SK-N-SH (cell line): ENCODE results near the gene PPP1R13L. TPM values are rescaled to one million over a fixed set of nuclear protein-coding genes. Genes with fewer than 3 reads are reported as not detected.

Experiments used
- CTCF ChIA-PET: fragments of 300-600, 350-600 bp; formaldehyde crosslinking; extraction: SDS; loops from one replicate; lab custom pipeline; 2021; lab: Yijun Ruan, JAX
- POLR2A ChIA-PET: fragments of 350-600 bp; sonication (Branson Sonifier 250); formaldehyde crosslinking; extraction: SDS; loops from one replicate; lab custom pipeline; 2020; ENCODE audit warnings: antibody characterized with exemption, inconsistent platforms; lab: Yijun Ruan, JAX
- DNase-seq: peaks from one replicate; pipeline ENCODE4 v3.0.0; 2012
- H2AFZ ChIP-seq: fragments of 200-600 bp; sonication (generic); 2 replicates; pipeline ENCODE4 v1.8.1; 2016; ENCODE audit warnings: antibody characterized with exemption, mild to moderate bottlenecking, low read depth
- H3F3A ChIP-seq: fragments of 200-600 bp; sonication (generic); replicated peaks from 2 replicates; pipeline ENCODE3; 2016; ENCODE audit warnings: antibody characterized with exemption, mild to moderate bottlenecking; ENCODE audit not compliant: insufficient read depth
- H3K27ac ChIP-seq, 2 experiments: fragments of 200-500 bp in 1 of 2; fragments of 200-600 bp in 1 of 2; sonication (Bioruptor generic) in 1 of 2; sonication (generic), shearing (Covaris generic) in 1 of 2; 2 replicates each; pipeline versions ENCODE4 v1.5.1 to v1.6.1; 2014 to 2016; ENCODE audit warnings: low read depth in 2 of 2, inconsistent platforms in 1 of 2, low read length in 1 of 2, mild to moderate bottlenecking in 1 of 2, mixed read lengths in 1 of 2
- H3K27me3 ChIP-seq: fragments of 200-600 bp; sonication (generic), shearing (Covaris generic); 2 replicates; pipeline ENCODE4 v1.6.1; 2016; ENCODE audit warnings: mixed run types; ENCODE audit not compliant: insufficient read depth
- H3K36me3 ChIP-seq, 2 experiments: fragments of 200-500 bp in 1 of 2; fragments of 200-600 bp in 1 of 2; sonication (Bioruptor generic) in 1 of 2; sonication (generic) in 1 of 2; replicated peaks in 1 of 2; 2 replicates each; pipeline versions ENCODE3 to v1.5.1; 2014 to 2016; ENCODE audit warnings: low read length in 1 of 2, mild to moderate bottlenecking in 1 of 2; ENCODE audit not compliant: insufficient read depth in 2 of 2, control insufficient read depth in 1 of 2
- H3K4me1 ChIP-seq, 2 experiments: fragments of 200-500 bp in 1 of 2; fragments of 200-600 bp in 1 of 2; sonication (Bioruptor generic) in 1 of 2; sonication (generic), shearing (Covaris generic) in 1 of 2; 2 replicates each; pipeline versions ENCODE4 v1.5.1 to v1.6.1; 2014 to 2016; ENCODE audit warnings: low read depth in 1 of 2, low read length in 1 of 2, mixed run types in 1 of 2; ENCODE audit not compliant: insufficient read depth in 2 of 2, control insufficient read depth in 1 of 2
- H3K4me2 ChIP-seq: fragments of 200-600 bp; sonication (generic), shearing (Covaris generic); 2 replicates; pipeline ENCODE4 v1.6.1; 2017; ENCODE audit warnings: mixed run types
- H3K4me3 ChIP-seq, 2 experiments: fragments of 200-500 bp in 1 of 2; fragments of 200-600 bp in 1 of 2; sonication (Bioruptor generic) in 1 of 2; sonication (generic), shearing (Covaris generic) in 1 of 2; 2 replicates each; pipeline versions ENCODE4 v1.5.1 to v1.8.1; 2014 to 2016; ENCODE audit warnings: low read depth in 2 of 2, inconsistent platforms in 1 of 2, low read length in 1 of 2, mild to moderate bottlenecking in 1 of 2, mixed read lengths in 1 of 2, moderate library complexity in 1 of 2
- H3K79me2 ChIP-seq: fragments of 200-600 bp; sonication (generic); 2 replicates; pipeline ENCODE4 v1.8.1; 2017; ENCODE audit warnings: mild to moderate bottlenecking; ENCODE audit not compliant: insufficient read depth
- H3K9ac ChIP-seq: fragments of 200-600 bp; sonication (generic); 2 replicates; pipeline ENCODE4 v1.6.1; 2017; ENCODE audit warnings: mixed run types
- H3K9me2 ChIP-seq: fragments of 200-600 bp; sonication (generic); 2 replicates; pipeline ENCODE4 v1.6.1; 2017; ENCODE audit warnings: mixed run types
- H3K9me3 ChIP-seq: fragments of 200-600 bp; sonication (generic); 2 replicates; pipeline ENCODE4 v1.6.1; 2017; ENCODE audit warnings: mixed run types, mild to moderate bottlenecking, moderate library complexity
- H4K20me1 ChIP-seq: fragments of 200-600 bp; sonication (generic); 2 replicates; pipeline ENCODE4 v1.6.1; 2017; ENCODE audit warnings: mild to moderate bottlenecking, mixed run types; ENCODE audit not compliant: insufficient read depth
- ELF1 ChIP-seq: IDR thresholded peaks from 2 replicates; pipeline ENCODE4 v1.4.0; 2012
- EZH2phosphoT487 ChIP-seq: fragments of 200-600 bp; sonication (generic); IDR thresholded peaks from 2 replicates; pipeline ENCODE4 v1.6.1; 2017; ENCODE audit warnings: low read depth, mixed run types, mild to moderate bottlenecking, antibody characterized with exemption, moderate library complexity, borderline replicate concordance
- FOXJ3 ChIP-seq: sonication (generic); formaldehyde crosslinking; IDR thresholded peaks from 2 replicates; pipeline ENCODE4 v1.5.1; 2020; ENCODE audit warnings: mild to moderate bottlenecking, missing genetic modification reagents
- FOXM1 ChIP-seq: IDR thresholded peaks from 2 replicates; pipeline ENCODE4 v1.4.0; 2012; ENCODE audit warnings: low read depth, mild to moderate bottlenecking
- GABPA ChIP-seq: IDR thresholded peaks from 2 replicates; pipeline ENCODE4 v1.4.0; 2012; ENCODE audit warnings: low read depth, mild to moderate bottlenecking
- GATA2 ChIP-seq: sonication (generic); formaldehyde crosslinking; IDR thresholded peaks from 2 replicates; pipeline ENCODE4 v1.5.0; 2020; ENCODE audit warnings: mild to moderate bottlenecking, missing genetic modification reagents
- JUND ChIP-seq: IDR thresholded peaks from 2 replicates; pipeline ENCODE4 v1.4.0; 2012
- MEF2A ChIP-seq: IDR thresholded peaks from 2 replicates; pipeline ENCODE4 v1.4.0; 2012; ENCODE audit warnings: low read depth, borderline replicate concordance
- MXI1 ChIP-seq: IDR thresholded peaks from 2 replicates; pipeline ENCODE4 v1.6.1; 2012; ENCODE audit warnings: mild to moderate bottlenecking, low read depth, low read length, improper control_type of control experiment
- NFIC ChIP-seq: IDR thresholded peaks from 2 replicates; pipeline ENCODE4 v1.4.0; 2012; ENCODE audit warnings: borderline replicate concordance
- POLR2AphosphoS5 ChIP-seq: IDR thresholded peaks from 2 replicates; pipeline ENCODE4 v1.6.1; 2012; ENCODE audit warnings: low read depth, low read length
- RFX5 ChIP-seq: IDR thresholded peaks from 2 replicates; pipeline ENCODE4 v1.6.1; 2012; ENCODE audit warnings: mild to moderate bottlenecking, improper control_type of control experiment, low read length
- RXRA ChIP-seq: IDR thresholded peaks from 2 replicates; pipeline ENCODE4 v1.4.0; 2012; ENCODE audit warnings: low read depth, mild to moderate bottlenecking, borderline replicate concordance
- SIN3A ChIP-seq: IDR thresholded peaks from 2 replicates; pipeline ENCODE4 v1.6.1; 2012; ENCODE audit warnings: low read depth, mild to moderate bottlenecking, low read length, moderate library complexity, borderline replicate concordance
- SMC3 ChIP-seq: IDR thresholded peaks from 2 replicates; pipeline ENCODE4 v1.6.1; 2012; ENCODE audit warnings: low read depth, low read length, improper control_type of control experiment
- USF1 ChIP-seq: IDR thresholded peaks from 2 replicates; pipeline ENCODE4 v1.4.0; 2012; ENCODE audit warnings: low read depth, borderline replicate concordance
- WGBS: methylation state at CpG from one replicate; pipeline ENCODE4 v1.1.6; 2017; ENCODE audit warnings: low lambda C conversion rate; 5-methylcytosine and 5-hydroxymethylcytosine counted together
- polyA plus RNA-seq, 3 experiments: library from polyadenylated mRNA; depleted of rRNA; stranded (reverse); fragments of >200 nt; gene quantifications; 2 replicates each; pipeline ENCODE4 v1.2.3, GENCODE V29; 2012
- TF ChIP-seq, protein P1 (sequence below): fragments of 200-600 bp; sonication (generic); IDR thresholded peaks from 2 replicates; pipeline ENCODE4 v1.6.1; 2017; ENCODE audit warnings: antibody characterized with exemption, mild to moderate bottlenecking, moderate library complexity
- TF ChIP-seq, protein P2 (sequence below): fragments of 150-350 bp; IDR thresholded peaks from 2 replicates; pipeline ENCODE4 v1.6.1; 2016; ENCODE audit warnings: mild to moderate bottlenecking, low read depth, low read length
- TF ChIP-seq, protein P3 (sequence below): fragments of 150-350 bp; IDR thresholded peaks from 2 replicates; pipeline ENCODE4 v1.6.1; 2017; ENCODE audit warnings: antibody characterized with exemption, low read length, low read depth, borderline replicate concordance

The PPP1R13L gene
- polyA plus RNA-seq, 1 of the 3 experiments (the other 2 are of a cell fraction) = 18.0 TPM

DNA sequence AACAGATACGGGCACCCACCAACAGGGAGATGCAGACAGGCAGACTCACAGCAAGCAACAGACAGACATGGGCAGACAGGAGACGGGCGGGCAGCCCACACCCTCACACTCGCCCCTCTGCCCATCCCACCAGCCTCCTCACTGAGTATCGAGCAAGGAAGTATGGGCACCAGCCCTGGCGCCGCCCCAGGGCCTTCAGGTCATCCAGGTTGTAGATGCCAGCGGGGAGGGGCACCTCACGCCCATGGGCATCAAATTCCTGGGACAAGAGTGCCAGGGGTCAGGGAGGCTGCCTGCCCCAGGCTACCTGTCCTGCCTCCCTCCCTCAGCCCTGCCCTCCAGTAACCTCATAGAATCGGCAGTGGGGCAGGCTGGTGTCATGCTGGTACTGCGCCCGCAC is 40.2 kb downstream of the PPP1R13L start:
- no peak for TF ChIP-seq SMC3
- no peak for TF ChIP-seq GABPA
- no peak for TF ChIP-seq EZH2phosphoT487
- TF ChIP-seq, protein P1, sequence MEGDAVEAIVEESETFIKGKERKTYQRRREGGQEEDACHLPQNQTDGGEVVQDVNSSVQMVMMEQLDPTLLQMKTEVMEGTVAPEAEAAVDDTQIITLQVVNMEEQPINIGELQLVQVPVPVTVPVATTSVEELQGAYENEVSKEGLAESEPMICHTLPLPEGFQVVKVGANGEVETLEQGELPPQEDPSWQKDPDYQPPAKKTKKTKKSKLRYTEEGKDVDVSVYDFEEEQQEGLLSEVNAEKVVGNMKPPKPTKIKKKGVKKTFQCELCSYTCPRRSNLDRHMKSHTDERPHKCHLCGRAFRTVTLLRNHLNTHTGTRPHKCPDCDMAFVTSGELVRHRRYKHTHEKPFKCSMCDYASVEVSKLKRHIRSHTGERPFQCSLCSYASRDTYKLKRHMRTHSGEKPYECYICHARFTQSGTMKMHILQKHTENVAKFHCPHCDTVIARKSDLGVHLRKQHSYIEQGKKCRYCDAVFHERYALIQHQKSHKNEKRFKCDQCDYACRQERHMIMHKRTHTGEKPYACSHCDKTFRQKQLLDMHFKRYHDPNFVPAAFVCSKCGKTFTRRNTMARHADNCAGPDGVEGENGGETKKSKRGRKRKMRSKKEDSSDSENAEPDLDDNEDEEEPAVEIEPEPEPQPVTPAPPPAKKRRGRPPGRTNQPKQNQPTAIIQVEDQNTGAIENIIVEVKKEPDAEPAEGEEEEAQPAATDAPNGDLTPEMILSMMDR = no peak
- no peak for TF ChIP-seq ELF1
- H3K27me3 ChIP-seq = no peaks in the 10 kb centered on the region
- no peak overlapping the region for H3K4me3 ChIP-seq
- H3K36me3 ChIP-seq = peaks cover 17 to 23% of the 10 kb centered on the region in 2 experiments
- no peak overlapping the region for H3K27ac ChIP-seq
- WGBS = 86% methylated on average over 10 of the region's 12 CpGs
- H3K4me1 ChIP-seq = peaks cover 3 to 4% of the 10 kb centered on the region in 2 experiments; a peak in 1 of 4 replicates
- DNase-seq = no peak
- H3K9ac ChIP-seq = no peak overlapping the region
- no peaks in the 10 kb centered on the region for H3F3A ChIP-seq
- H3K9me3 ChIP-seq = no peaks in the 10 kb centered on the region
- no peak overlapping the region for H3K4me2 ChIP-seq
- H3K79me2 ChIP-seq = peaks cover 40% of the 10 kb centered on the region
- ChIA-PET CTCF (interaction anchor here (1.0 kb wide), 1 partner anchor 118 kb away, joined by 3 read pairs; no protein-coding TSS in a partner anchor), POLR2A (no interaction called here)
- no peak overlapping the region for H2AFZ ChIP-seq
- H4K20me1 ChIP-seq = no peaks in the 10 kb centered on the region
- H3K9me2 ChIP-seq = no peaks in the 10 kb centered on the region

DNA sequence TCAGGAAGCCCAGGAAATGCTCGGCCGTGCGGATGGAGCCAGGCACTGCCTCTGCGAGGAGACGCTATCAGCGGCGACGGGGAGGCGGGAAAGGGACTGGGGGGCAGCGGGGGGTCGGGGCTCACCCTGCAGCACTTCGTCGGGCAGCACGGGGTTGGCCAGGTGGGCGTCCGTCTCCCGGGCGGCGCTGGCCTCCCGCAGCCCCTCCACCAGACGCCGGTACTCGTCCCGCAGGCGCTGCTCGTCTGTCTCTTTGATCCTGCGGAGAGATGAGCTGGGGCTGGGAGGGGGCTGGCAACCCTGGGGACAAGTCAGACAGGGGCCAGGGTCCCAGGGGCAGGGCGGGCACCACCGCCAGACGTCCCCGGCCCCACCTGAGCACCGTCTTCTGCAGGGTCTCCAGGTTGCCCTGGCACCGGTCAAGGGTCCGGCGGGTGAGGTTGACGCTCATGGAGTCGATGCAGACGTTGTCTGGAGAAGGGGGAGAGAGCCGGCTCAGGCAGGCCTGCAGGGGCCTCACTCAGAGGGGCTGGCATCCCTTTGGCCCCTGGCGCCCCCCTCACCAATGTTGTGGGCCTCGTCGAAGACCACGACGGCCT is 40.9 kb downstream of the PPP1R13L start:
- TF ChIP-seq, protein P2, sequence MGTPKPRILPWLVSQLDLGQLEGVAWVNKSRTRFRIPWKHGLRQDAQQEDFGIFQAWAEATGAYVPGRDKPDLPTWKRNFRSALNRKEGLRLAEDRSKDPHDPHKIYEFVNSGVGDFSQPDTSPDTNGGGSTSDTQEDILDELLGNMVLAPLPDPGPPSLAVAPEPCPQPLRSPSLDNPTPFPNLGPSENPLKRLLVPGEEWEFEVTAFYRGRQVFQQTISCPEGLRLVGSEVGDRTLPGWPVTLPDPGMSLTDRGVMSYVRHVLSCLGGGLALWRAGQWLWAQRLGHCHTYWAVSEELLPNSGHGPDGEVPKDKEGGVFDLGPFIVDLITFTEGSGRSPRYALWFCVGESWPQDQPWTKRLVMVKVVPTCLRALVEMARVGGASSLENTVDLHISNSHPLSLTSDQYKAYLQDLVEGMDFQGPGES = no peak
- TF ChIP-seq, protein P1 = no peak
- TF ChIP-seq RFX5 (no peak), SIN3A (no peak), FOXM1 (no peak), POLR2AphosphoS5 (no peak), GATA2 (CRISPR knock-in tag) (no peak), EZH2phosphoT487 (no peak), JUND (no peak), MXI1 (no peak), NFIC (no peak), FOXJ3 (CRISPR knock-in tag) (no peak), RXRA (no peak), USF1 (no peak), MEF2A (no peak)
- TF ChIP-seq, protein P3, sequence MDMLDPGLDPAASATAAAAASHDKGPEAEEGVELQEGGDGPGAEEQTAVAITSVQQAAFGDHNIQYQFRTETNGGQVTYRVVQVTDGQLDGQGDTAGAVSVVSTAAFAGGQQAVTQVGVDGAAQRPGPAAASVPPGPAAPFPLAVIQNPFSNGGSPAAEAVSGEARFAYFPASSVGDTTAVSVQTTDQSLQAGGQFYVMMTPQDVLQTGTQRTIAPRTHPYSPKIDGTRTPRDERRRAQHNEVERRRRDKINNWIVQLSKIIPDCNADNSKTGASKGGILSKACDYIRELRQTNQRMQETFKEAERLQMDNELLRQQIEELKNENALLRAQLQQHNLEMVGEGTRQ = no peak
- Histone ChIP-seq H3K4me3 (no peak overlapping the region), H3K9me2 (no peaks in the 10 kb centered on the region), H3K9ac (no peak overlapping the region), H3K4me1 (peaks cover 0 to 2% of the 10 kb centered on the region in 2 experiments; a peak in 1 of 4 replicates), H3K4me2 (no peak overlapping the region), H3K79me2 (peaks cover 33% of the 10 kb centered on the region), H3F3A (no peaks in the 10 kb centered on the region), H3K36me3 (peaks cover 17 to 28% of the 10 kb centered on the region in 2 experiments), H4K20me1 (no peaks in the 10 kb centered on the region), H3K9me3 (no peaks in the 10 kb centered on the region), H3K27ac (no peak overlapping the region), H3K27me3 (no peaks in the 10 kb centered on the region), H2AFZ (no peak overlapping the region)
- 96% methylated on average over 20 of the region's 44 CpGs for WGBS
- CTCF ChIA-PET = no interaction called here
- POLR2A ChIA-PET = no interaction called here
- no peak for DNase-seq
